ENCODE measurements around the gene ARHGAP44.

- no peak for TF ChIP-seq SP1 (IDR thresholded peaks at IDR 0.05)
- no peak for TF ChIP-seq SP1 (CRISPR knock-in tag; IDR thresholded peaks at IDR 0.05)
- TF ChIP-seq RFXAP (CRISPR knock-in tag; IDR thresholded peaks at IDR 0.05; ENCODE audit: borderline replicate concordance), result no peak; the same call in 1 of the 2 replicates
- TF ChIP-seq CEBPB (IDR thresholded peaks at IDR 0.05; ENCODE audit: borderline replicate concordance, low read depth, low read length), result no peak
- TF ChIP-seq CTCF (CRISPR knock-in tag; IDR thresholded peaks at IDR 0.05), result no peak
- no peak for TF ChIP-seq ZNF549 (CRISPR knock-in tag; IDR thresholded peaks at IDR 0.05)
Observed at GRCh38 chr17:12789481-12790248, at the start of gene ARHGAP44.

Data from HepG2 (cell line).